ENCODE data around the gene FST.

FST gene

DNA sequence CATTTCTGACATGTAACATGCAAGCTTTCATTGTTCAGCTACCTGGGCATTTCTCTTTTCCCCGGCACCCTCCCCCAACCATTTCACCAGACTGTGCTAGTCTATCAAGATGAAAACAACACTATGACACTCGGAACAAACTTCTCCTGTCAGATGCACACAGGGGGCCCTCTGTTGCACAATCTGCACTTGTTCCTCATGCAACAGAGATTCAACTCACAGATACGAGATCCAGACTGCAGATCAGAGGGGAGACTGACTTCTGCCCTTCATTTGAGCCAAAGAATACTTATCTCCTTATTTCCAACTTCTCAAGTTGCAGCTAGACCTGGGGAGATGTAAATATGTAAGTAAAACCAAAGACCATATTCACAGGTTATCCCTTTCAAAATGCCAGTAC is 15.7 kb upstream of the FST start (continued):
- TF ChIP-seq, protein P1, sequence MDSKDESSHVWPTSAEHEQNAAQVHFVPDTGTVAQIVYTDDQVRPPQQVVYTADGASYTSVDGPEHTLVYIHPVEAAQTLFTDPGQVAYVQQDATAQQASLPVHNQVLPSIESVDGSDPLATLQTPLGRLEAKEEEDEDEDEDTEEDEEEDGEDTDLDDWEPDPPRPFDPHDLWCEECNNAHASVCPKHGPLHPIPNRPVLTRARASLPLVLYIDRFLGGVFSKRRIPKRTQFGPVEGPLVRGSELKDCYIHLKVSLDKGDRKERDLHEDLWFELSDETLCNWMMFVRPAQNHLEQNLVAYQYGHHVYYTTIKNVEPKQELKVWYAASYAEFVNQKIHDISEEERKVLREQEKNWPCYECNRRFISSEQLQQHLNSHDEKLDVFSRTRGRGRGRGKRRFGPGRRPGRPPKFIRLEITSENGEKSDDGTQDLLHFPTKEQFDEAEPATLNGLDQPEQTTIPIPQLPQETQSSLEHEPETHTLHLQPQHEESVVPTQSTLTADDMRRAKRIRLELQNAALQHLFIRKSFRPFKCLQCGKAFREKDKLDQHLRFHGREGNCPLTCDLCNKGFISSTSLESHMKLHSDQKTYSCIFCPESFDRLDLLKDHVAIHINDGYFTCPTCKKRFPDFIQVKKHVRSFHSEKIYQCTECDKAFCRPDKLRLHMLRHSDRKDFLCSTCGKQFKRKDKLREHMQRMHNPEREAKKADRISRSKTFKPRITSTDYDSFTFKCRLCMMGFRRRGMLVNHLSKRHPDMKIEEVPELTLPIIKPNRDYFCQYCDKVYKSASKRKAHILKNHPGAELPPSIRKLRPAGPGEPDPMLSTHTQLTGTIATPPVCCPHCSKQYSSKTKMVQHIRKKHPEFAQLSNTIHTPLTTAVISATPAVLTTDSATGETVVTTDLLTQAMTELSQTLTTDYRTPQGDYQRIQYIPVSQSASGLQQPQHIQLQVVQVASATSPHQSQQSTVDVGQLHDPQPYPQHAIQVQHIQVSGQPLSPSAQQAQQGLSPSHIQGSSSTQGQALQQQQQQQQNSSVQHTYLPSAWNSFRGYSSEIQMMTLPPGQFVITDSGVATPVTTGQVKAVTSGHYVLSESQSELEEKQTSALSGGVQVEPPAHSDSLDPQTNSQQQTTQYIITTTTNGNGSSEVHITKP (tag by site-specific recombination; IDR thresholded peaks at IDR 0.05) = no peak

DNA sequence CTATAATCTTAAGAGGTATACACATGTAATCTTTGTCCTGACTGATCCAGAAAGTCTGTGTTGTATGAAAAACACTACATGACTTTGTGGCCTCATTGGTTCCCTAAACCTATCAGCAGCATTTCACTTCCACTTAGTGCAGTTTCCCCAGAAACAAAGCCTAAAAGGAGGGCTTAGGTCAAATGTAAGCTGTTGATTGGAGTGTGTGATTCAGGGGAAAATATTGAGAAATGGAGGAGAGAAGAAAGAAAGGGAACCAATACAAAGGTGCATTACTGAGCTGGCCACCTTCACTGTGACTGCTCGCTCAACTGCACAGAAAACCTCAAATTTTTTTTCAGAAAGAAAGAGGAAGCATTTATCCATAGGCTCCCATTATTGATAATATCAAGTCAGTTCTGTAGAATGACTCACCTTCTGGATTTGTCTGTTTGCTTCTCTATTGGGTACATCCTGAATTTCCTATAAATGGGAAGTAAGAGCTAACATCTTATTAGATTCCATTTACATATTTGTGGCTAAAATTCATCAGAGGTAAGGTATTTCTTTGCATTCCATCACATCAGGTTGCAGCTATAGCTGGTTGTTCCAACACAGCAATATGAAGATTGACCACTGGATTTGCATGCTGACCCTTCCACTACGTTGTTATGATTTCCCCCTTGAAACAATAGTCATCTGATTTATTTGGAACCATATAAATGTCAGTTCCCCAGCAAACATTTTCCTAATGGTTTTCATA is 10.3 kb upstream of the FST start:
- TF ChIP-seq ZNF510 (tag by site-specific recombination; IDR thresholded peaks at IDR 0.05; ENCODE audit: insufficient replicate concordance) (peak; percentile 82), ZBTB20 (tag by site-specific recombination; IDR thresholded peaks at IDR 0.05) (no peak)
- Histone ChIP-seq H3K9me3 (ENCODE audit: control insufficient read depth, insufficient read depth, low read depth, low read length) (no peaks in the 10 kb centered on the region), H3K4me1 (ENCODE audit: control insufficient read depth, insufficient read depth, low read length) (no peaks in the 10 kb centered on the region), H3K36me3 (ENCODE audit: control insufficient read depth in 2 of 2, insufficient read depth in 1 of 2, low read length in 2 of 2) (no peaks in the 10 kb centered on the region), H3K27ac (ENCODE audit: extremely low read depth, low read depth, low read length) (no peak overlapping the region), H3K4me3 (ENCODE audit: low read depth, low read length) (no peak overlapping the region)
- ChIA-PET CTCF (interaction anchor here (0.7 kb wide), 2 partner anchors 11 to 40 kb away, joined by 4 read pairs; partner anchors contain the start of gene FST), POLR2A (no interaction called here)

GRCh38 chr5:53472279-53472678 is 8.2 kb upstream of the FST start:
- ChIA-PET CTCF (interaction anchor here (0.6 to 0.7 kb wide), 2 partner anchors 36 to 41 kb away, joined by 3 to 4 read pairs; no protein-coding TSS in a partner anchor), POLR2A (no interaction called here)
- no peaks in the 10 kb centered on the region for H3K9me3 ChIP-seq (ENCODE audit: control insufficient read depth, insufficient read depth, low read depth, low read length)
- TF ChIP-seq ZNF202 (tag by site-specific recombination; IDR thresholded peaks at IDR 0.05; ENCODE audit: borderline replicate concordance) (no peak), SCRT1 (tag by site-specific recombination; IDR thresholded peaks at IDR 0.05; ENCODE audit: borderline replicate concordance) (no peak), ZSCAN30 (tag by site-specific recombination; IDR thresholded peaks at IDR 0.05) (no peak), ZNF830 (tag by site-specific recombination; IDR thresholded peaks at IDR 0.05; ENCODE audit: low read depth) (no peak), GLI2 (tag by site-specific recombination; IDR thresholded peaks at IDR 0.05; ENCODE audit: borderline replicate concordance, low read depth) (no peak), ZNF324 (tag by site-specific recombination; IDR thresholded peaks at IDR 0.05) (no peak), ZNF2 (tag by site-specific recombination; IDR thresholded peaks at IDR 0.05) (no peak), ZNF629 (tag by site-specific recombination; IDR thresholded peaks at IDR 0.05) (no peak), ZBTB20 (tag by site-specific recombination; IDR thresholded peaks at IDR 0.05) (no peak), SCRT2 (tag by site-specific recombination; IDR thresholded peaks at IDR 0.05) (no peak), WT1 (tag by site-specific recombination; IDR thresholded peaks at IDR 0.05) (no peak), ZNF639 (tag by site-specific recombination; IDR thresholded peaks at IDR 0.05) (no peak)
- TF ChIP-seq, protein P2, sequence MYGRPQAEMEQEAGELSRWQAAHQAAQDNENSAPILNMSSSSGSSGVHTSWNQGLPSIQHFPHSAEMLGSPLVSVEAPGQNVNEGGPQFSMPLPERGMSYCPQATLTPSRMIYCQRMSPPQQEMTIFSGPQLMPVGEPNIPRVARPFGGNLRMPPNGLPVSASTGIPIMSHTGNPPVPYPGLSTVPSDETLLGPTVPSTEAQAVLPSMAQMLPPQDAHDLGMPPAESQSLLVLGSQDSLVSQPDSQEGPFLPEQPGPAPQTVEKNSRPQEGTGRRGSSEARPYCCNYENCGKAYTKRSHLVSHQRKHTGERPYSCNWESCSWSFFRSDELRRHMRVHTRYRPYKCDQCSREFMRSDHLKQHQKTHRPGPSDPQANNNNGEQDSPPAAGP (tag by site-specific recombination; IDR thresholded peaks at IDR 0.05) = no peak
- TF ChIP-seq, protein P3, sequence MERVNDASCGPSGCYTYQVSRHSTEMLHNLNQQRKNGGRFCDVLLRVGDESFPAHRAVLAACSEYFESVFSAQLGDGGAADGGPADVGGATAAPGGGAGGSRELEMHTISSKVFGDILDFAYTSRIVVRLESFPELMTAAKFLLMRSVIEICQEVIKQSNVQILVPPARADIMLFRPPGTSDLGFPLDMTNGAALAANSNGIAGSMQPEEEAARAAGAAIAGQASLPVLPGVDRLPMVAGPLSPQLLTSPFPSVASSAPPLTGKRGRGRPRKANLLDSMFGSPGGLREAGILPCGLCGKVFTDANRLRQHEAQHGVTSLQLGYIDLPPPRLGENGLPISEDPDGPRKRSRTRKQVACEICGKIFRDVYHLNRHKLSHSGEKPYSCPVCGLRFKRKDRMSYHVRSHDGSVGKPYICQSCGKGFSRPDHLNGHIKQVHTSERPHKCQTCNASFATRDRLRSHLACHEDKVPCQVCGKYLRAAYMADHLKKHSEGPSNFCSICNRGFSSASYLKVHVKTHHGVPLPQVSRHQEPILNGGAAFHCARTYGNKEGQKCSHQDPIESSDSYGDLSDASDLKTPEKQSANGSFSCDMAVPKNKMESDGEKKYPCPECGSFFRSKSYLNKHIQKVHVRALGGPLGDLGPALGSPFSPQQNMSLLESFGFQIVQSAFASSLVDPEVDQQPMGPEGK (tag by site-specific recombination; IDR thresholded peaks at IDR 0.05) = no peak
- H3K4me3 ChIP-seq (ENCODE audit: low read depth, low read length) = no peak overlapping the region
- H3K4me1 ChIP-seq (ENCODE audit: control insufficient read depth, insufficient read depth, low read length) = no peaks in the 10 kb centered on the region
- H3K27ac ChIP-seq (ENCODE audit: extremely low read depth, low read depth, low read length) = no peak overlapping the region
- no peaks in the 10 kb centered on the region for H3K36me3 ChIP-seq (ENCODE audit: control insufficient read depth in 2 of 2, insufficient read depth in 1 of 2, low read length in 2 of 2)
